Measurements from ENCODE around the gene RNASEH1. TPM values are rescaled to one million over a fixed set of nuclear protein-coding genes. Genes with fewer than 3 reads are reported as not detected.

RNASEH1 gene
- total and polyA plus RNA-seq, 2 of the 8 experiments (the other 6 are each of a cell fraction or from before 2014, with no cell fraction given) = 11.7 to 42.7 TPM

GRCh38 chr2:3606370-3607201, 48.5 kb upstream of the RNASEH1 start (continued):
- TF ChIP-seq TAF7 (optimal IDR thresholded peaks at IDR 0.05; ENCODE audit: borderline replicate concordance, low read depth, low read length) (no peak), KDM5A (IDR thresholded peaks at IDR 0.05; ENCODE audit: low read length) (no peak), SAP30 (IDR thresholded peaks at IDR 0.05; ENCODE audit: insufficient read depth, insufficient replicate concordance, low read length) (no peak), POLR2A (IDR thresholded peaks at IDR 0.05; ENCODE audit: control extremely low read depth in 1 of 2, low read depth in 2 of 2, low read length in 2 of 2) (no peak)

Measured in H1 (cell line).